Lung (tissue), 16 donors: ENCODE measurements around the gene LY6G5B. TPM values are rescaled to one million over a fixed set of nuclear protein-coding genes. Genes with fewer than 3 reads are reported as not detected.

Source experiments
- ATAC-seq: fragments of 200-7000 bp; cut with Tn5 transposase; one replicate; pipeline ENCODE4 v1.9.1; 2020; ENCODE audit warnings: moderate number of reproducible peaks; ENCODE audit not compliant: insufficient read depth, low FRiP score
- DNase-seq, 3 donors: peaks; one replicate each; pipeline ENCODE4 v3.0.0-alpha.2; 2013 to 2017
- H3K27ac ChIP-seq, 2 donors: one replicate each; pipeline ENCODE4 v1.5.1; 2013; ENCODE audit warnings: mild to moderate bottlenecking in 2 of 2, moderate library complexity in 2 of 2, control low read depth in 1 of 2, inconsistent platforms in 1 of 2, low read depth in 1 of 2, low read length in 1 of 2
- H3K27me3 ChIP-seq, 3 donors: one replicate each; pipeline ENCODE4 v1.5.1; 2013; ENCODE audit warnings: low read length in 2 of 3; ENCODE audit not compliant: control insufficient read depth in 3 of 3, insufficient read depth in 3 of 3
- H3K36me3 ChIP-seq, 4 donors: one replicate each; pipeline ENCODE4 v1.5.1; 2013; ENCODE audit warnings: low read length in 4 of 4, mild to moderate bottlenecking in 1 of 4, moderate library complexity in 1 of 4; ENCODE audit not compliant: control insufficient read depth in 4 of 4, insufficient read depth in 4 of 4
- H3K4me1 ChIP-seq, 5 donors: one replicate each; pipeline ENCODE4 v1.5.1; 2013; ENCODE audit warnings: low read length in 5 of 5, mild to moderate bottlenecking in 2 of 5, moderate library complexity in 1 of 5; ENCODE audit not compliant: control insufficient read depth in 5 of 5, insufficient read depth in 5 of 5
- H3K4me3 ChIP-seq: one replicate; pipeline ENCODE4 v1.5.1; 2013; ENCODE audit warnings: mild to moderate bottlenecking, control low read depth, moderate library complexity
- H3K9ac ChIP-seq, 2 donors: one replicate each; pipeline ENCODE4 v1.5.1; 2013; ENCODE audit warnings: low read length in 2 of 2, control low read depth in 1 of 2; ENCODE audit not compliant: insufficient read depth in 1 of 2
- H3K9me3 ChIP-seq, 4 donors: one replicate each; pipeline ENCODE4 v1.5.1; 2013; ENCODE audit warnings: low read length in 3 of 4, mild to moderate bottlenecking in 1 of 4, moderate library complexity in 1 of 4; ENCODE audit not compliant: control insufficient read depth in 4 of 4, insufficient read depth in 3 of 4
- CTCF ChIP-seq: IDR thresholded peaks from 2 replicates; pipeline ENCODE4 v1.5.1; 2012; ENCODE audit warnings: mild to moderate bottlenecking; ENCODE audit errors: control extremely low read depth, extremely low read depth
- WGBS, 2 donors: extraction: QIAGEN DNeasy Blood & Tissue Kit; methylation state at CpG; one replicate each; pipeline ENCODE4 v1.1.7; 2013; 5-methylcytosine and 5-hydroxymethylcytosine counted together
- long read RNA-seq, 5 donors: transcript quantifications; one replicate each; lab custom pipeline, GENCODE V29; 2026
- polyA plus RNA-seq, 2 donors: library from polyadenylated mRNA; stranded (reverse); fragments of 200-250 nt; gene quantifications; one replicate each; pipeline ENCODE4 v1.2.1, GENCODE V29; 2013
- total RNA-seq, 2 donors: library from RNA; depleted of rRNA in 1 of 2; stranded (reverse); fragments of >200 nt in 1 of 2; gene quantifications; one replicate each; pipeline ENCODE4 v1.2.1, GENCODE V29; 2014 to 2021
- donor health status: control.
- donor health status: control.
- donor health status: Bipolar disorder and iron deficiency.
- donor health status: healthy.
- donor health status: DM: yes; HTN: yes; CAD: no.

LY6G5B gene
- 10 to 100 TPM in 1 of 2 donors, 1 to 10 TPM in 1; 5.7 to 13.7 TPM for total RNA-seq
- polyA plus RNA-seq: 1 to 10 TPM; 7.6 to 8.8 TPM
- long read RNA-seq, donor 1, partial matches to known transcripts: 5 of 8 reads
- long read RNA-seq, donor 1, other reads (novel, unspliced or antisense): 0 of 8 reads
- long read RNA-seq, donor 2: 0 reads
- long read RNA-seq, donor 3, transcript LY6G5B-208 (2 exons, 1,505 nt): major isoform, 5 of 6 reads
- long read RNA-seq, donor 3, partial matches to known transcripts: 0 of 6 reads
- long read RNA-seq, donor 3, other reads (novel, unspliced or antisense): 0 of 6 reads
- long read RNA-seq, donor 4, partial matches to known transcripts: 0 of 1 reads
- long read RNA-seq, donor 4, other reads (novel, unspliced or antisense): 0 of 1 reads
- long read RNA-seq, donor 5, transcript LY6G5B-208 (2 exons, 1,505 nt): major isoform, 6 of 7 reads
- long read RNA-seq, donor 5, partial matches to known transcripts: 0 of 7 reads
- long read RNA-seq, donor 5, other reads (novel, unspliced or antisense): 0 of 7 reads

GRCh38 chr6:31669676-31670075, at the start of gene LY6G5B:
Gene LY6G5B, plus strand, starts transcription at chr6:31669976. Its CDS starts 975 bp downstream, at chr6:31670951.
- no peak for TF ChIP-seq CTCF
- DNase-seq (no peak), ATAC-seq (no peak)
- no peak within 1 kb of the TSS for H3K9ac ChIP-seq
- H3K36me3 ChIP-seq: peaks cover 19 to 49% (median 40%) of the 10 kb centered on the region in 4 donors
- H3K4me1 ChIP-seq: peaks cover 0 to 7% (median 4%) of the 10 kb centered on the region in 5 donors
- no peak within 1 kb of the TSS for H3K27ac ChIP-seq
- WGBS, 2 donors: 82 to 92% methylated on average over 8 of the region's 8 CpGs
- no peaks in the 10 kb centered on the region for H3K9me3 ChIP-seq
- H3K4me3 ChIP-seq: no peak within 1 kb of the TSS
- no peaks in the 10 kb centered on the region for H3K27me3 ChIP-seq

GRCh38 chr6:31620586-31621319, 49.0 kb upstream of the LY6G5B start, which contains the start of gene PRRC2A:
Gene PRRC2A, plus strand, starts transcription at chr6:31620715. Its CDS starts 2,075 bp downstream, at chr6:31622790.
- Histone ChIP-seq H3K9ac (peak within 1 kb of the TSS; percentile 90 to 94), H3K36me3 (peaks cover 16 to 30% (median 24%) of the 10 kb centered on the region in 4 donors), H3K27me3 (no peaks in the 10 kb centered on the region), H3K27ac (peak within 1 kb of the TSS; percentile 97 to 100), H3K9me3 (no peaks in the 10 kb centered on the region), H3K4me1 (peaks cover 2 to 14% (median 4%) of the 10 kb centered on the region in 5 donors), H3K4me3 (peak within 1 kb of the TSS; percentile 62)
- TF ChIP-seq CTCF: no peak
- ATAC-seq (peak; percentile 56), DNase-seq (peak in 2 of 3 donors; percentile 79 to 83)
- 0% methylated on average over 45 to 66 of the region's 67 CpGs for WGBS, 2 donors

GRCh38 chr6:31621320-31621939, 48.3 kb upstream of the LY6G5B start:
- Histone ChIP-seq H3K4me3 (peak overlapping the region; percentile 62), H3K36me3 (peaks cover 21 to 35% (median 30%) of the 10 kb centered on the region in 4 donors), H3K4me1 (peaks cover 2 to 14% (median 3%) of the 10 kb centered on the region in 5 donors), H3K9ac (peak overlapping the region; percentile 84 to 94), H3K27ac (peak overlapping the region; percentile 89 to 97), H3K27me3 (no peaks in the 10 kb centered on the region), H3K9me3 (no peaks in the 10 kb centered on the region)
- no peak for ATAC-seq
- no peak for TF ChIP-seq CTCF
- 13 to 22% methylated on average over 15 of the region's 15 CpGs for WGBS, 2 donors
- DNase-seq: no peak
